Measurements from ENCODE around the gene ACTN1. TPM values are rescaled to one million over a fixed set of nuclear protein-coding genes. Genes with fewer than 3 reads are reported as not detected.
A peak's percentile ranks its signal among the peaks of the same experiment; 100 is the strongest.

Gene ACTN1
- total RNA-seq, 1 donor from 2014 or later: 233 TPM

GRCh38 chr14:68932686-68933085, 46.4 kb downstream of the ACTN1 start:
- DNase-seq: no peak

DNA sequence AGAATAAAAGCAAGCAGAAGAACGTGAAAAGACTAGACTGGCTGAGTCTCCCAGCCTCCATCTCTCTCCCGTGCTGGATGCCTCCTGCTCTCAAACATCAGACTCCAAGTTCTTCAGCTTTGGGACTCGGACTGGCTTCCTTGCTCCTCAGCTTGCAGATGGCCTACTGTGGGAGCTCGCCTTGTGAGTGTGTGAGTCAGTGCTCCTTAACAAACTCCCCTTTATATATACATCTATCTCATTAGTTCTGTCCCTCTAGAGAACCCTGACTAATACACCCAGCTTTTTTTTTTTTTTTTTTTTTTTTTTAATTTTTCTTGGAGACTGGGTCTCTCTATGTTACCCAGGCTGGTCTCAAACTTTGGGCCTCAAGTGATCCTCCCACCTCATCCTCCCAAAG, 46.9 kb downstream of the ACTN1 start:
- no peak for DNase-seq

GRCh38 chr14:68931474-68932051, 47.5 kb downstream of the ACTN1 start:
- DNase-seq: no peak

DNA sequence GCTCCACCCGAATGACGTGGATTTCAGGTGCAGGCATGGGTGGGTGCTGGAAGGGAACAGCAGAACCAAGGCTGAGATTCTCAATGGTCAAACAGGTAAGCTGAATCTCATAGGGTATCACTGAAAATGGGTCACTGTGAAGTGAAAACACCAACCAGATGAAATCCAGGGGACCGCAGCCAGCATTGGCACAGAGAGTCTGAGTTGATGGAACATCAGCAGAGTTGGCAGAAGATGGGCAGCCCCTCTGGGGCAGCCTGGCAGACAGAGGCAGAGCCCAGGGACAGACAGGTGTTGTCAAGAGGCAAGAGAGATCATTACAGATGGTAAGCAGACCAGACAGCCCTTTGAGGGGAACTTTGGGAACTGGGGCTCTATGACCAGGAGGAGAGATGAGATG, 48.0 kb downstream of the ACTN1 start:
- no peak for DNase-seq

DNA sequence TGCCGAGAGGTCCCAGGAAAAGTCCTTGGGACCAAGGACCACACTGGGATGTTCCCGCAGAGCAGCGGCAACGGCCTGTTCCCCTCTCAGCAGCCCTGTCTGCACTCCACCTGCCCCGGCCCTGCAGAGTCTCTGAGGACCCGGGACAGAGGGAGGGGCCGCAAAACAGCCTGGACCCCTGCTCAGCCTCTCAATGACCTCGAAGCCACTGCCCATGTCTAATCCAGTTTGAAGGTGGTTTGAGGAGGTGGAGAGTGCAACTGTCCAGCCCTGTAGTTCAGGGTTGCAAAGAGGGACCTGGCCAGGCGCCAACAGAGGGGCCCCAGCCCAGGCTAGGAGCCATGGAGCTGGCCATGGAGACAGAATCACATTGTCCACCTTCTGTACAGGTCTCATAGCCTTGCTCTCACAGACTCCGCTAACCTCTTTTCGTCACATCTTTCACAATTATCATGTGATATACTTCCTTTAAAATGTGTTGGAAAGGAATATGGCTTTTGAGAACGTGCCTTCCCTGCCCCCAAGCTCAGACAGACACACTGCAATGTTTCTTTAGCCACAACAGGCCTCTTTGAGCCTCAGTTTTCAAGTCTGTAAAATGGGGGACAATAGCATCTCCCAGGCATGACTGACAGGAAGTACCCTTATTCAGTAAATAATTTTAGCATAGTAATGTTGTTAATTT, 49.3 kb downstream of the ACTN1 start:
- no peak for DNase-seq

GRCh38 chr14:68928770-68929550, 50.1 kb downstream of the ACTN1 start:
- no peak for DNase-seq

GRCh38 chr14:68927956-68928675, 51.0 kb downstream of the ACTN1 start:
- no peak for DNase-seq

DNA sequence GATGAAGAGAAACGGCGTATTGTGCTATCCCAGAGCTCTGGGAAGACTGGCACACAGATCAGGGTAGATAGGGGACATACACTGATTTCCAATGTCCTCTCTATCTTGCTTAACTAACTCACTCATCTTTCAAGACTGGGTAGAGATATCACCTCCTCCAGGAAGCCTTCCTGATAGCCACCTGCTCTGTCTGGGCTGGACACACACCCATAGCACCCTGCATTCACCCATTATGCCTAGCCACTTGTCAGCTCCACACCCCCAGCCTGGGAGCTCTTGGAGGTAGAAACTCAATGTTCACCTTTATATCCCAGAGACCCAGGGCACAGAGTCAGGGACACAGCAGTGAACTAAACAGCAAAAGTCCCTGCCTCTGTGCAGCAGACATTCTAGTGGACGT, 52.0 kb downstream of the ACTN1 start:
- DNase-seq: no peak

- peak; percentile 41 for DNase-seq
These were observed 52.9 kb downstream of the ACTN1 start for GRCh38 chr14:68926236-68926635.

GRCh38 chr14:68925373-68925772, 53.7 kb downstream of the ACTN1 start:
- DNase-seq: no peak

DNA sequence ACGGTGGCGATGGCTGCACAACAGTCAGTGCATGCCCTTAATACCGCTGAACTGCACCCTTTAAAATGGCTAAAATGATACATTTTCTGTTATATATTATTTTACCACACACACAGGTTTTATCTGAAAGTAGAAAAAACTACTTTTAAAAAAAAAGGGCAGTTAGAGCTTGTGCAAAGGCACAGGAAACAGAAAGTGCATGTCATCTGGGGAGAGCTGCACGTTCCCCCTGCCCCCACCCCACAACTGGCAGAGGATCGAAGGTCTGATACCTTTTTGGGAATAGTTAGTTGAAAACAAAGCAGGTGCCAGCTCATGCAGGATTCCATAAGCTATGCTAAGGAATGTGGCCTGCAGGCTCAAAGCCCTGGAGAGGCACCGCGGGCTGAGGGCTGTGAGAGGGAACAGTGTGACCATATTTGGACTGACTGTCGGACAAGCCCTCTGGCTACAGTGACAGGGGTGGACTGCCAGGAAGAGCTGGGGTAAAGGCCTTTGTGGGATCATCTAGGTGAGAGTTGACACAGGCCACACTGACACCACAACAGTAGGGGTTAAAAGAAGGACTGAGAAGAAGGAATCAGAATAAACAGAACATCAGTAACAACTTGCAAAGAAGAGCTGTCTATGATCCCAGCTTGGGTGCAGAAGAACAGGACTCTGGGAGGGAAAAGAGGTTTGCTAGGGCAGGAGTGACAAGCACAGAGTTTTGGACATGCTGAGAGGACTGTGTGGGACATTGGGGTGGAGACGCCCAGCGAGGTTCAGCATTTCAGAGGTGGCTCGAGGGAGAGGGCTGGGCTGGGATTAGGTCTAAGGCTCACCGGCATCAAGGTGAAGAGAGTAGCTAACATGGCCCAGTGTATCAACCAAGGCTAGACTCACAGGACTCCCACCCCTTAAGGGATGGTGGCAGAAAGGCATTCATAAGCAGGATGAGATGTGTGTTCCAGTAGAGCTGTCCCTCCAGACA, 54.6 kb downstream of the ACTN1 start:
- no peak for DNase-seq

DNA sequence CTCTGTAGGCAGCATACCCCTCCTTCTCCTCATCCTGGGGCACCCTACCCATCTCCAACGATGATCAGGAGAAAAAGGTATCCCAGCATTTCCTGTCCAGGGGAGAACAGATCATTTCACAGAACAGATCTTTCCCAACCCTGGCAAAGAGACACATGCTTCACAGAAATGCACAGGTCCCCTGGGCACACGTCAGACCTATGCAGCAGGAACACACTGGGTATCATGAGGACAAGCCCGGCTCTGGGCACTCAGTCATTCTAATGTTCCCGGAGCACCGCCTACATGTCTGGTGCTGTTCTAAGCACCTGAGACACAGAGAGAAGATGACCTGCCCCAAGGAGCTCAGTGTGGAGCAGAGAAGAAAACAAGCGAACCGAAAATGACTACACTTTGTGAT, 56.2 kb downstream of the ACTN1 start:
- no peak for DNase-seq

DNA sequence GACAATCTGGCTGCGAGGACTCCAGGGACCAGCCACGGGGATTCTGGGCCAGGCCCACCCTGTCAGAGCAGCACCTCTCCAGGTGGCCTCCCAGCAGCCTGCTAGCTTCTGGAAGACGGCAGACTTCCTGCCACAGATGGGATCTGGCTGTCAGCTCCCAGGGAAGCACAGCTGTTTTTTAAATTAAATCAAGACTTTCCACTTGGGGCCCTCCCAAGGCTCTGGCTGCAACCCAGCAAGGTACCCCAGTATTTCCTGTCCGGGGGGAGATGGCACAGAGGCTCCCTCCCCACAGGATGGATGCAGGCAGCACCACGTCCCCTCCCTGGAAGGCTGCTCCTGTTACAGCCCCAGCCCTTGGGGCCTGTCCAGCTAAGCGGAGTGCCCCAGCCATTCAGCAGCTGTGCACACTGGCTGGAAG, 56.9 kb downstream of the ACTN1 start:
- DNase-seq: no peak

GRCh38 chr14:68921666-68922065, 57.4 kb downstream of the ACTN1 start:
- DNase-seq: no peak

- no peak for DNase-seq
These were observed 58.1 kb downstream of the ACTN1 start for GRCh38 chr14:68921049-68921448.

- DNase-seq: no peak
These were observed 59.8 kb downstream of the ACTN1 start for GRCh38 chr14:68919129-68919927.

DNA sequence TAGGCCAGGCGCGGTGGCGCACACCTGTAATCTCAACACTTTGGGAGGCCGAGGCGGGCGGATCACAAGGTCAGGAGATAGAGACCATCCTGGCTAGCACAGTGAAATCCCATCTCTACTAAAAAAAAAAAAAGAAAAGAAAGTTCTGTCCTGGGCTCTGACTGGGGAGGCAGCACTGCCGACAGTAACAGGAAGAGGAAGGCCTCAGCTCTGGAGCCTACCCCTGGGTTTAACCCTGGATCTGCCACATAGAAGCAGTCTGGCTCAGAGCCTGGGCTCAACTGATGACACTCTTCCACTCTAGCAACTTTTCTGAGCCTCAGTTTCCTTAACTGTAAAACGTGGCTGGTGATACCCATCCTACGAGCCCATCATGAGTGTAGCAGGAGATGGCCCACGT, 60.5 kb downstream of the ACTN1 start:
- DNase-seq: no peak

GRCh38 chr14:68916358-68916941, 62.7 kb downstream of the ACTN1 start:
- no peak for DNase-seq

GRCh38 chr14:68913516-68913915, 65.6 kb downstream of the ACTN1 start:
- DNase-seq: no peak

DNA sequence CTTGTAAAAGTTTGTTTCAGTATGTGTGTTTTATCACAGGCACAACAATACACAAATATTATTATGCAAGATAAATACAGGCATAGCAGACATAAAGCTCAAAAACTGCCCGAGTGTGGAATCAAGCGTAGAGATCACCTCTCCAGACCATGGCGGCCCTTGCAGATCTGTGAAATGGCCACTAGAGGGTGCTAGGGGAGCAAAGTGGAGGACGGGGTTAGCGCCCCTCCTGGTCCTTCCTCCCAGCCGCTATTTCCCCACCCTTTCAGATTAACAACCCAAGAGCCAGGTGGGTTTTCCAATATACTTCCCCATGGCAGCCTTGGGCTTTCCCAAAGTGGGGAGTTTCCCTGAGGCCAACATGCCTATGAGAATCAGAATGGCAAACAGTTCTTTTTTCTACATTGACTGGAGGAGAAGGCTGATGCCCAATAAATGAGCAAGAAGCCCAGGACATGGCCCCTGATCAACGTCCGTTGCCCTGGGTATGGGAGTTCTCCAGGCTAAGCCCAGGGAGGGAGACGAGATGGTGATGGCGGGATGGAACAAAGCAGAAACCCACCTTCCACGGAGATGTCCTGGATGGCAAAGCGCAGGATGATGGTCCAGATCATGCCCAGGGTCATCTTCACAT, 67.4 kb downstream of the ACTN1 start:
- peak; percentile 91 for DNase-seq

All from dermis blood vessel endothelial cell (primary cell).